Spinal cord (tissue), 10 donors: ENCODE measurements around the gene IQGAP3. TPM values are rescaled to one million over a fixed set of nuclear protein-coding genes. Genes with fewer than 3 reads are reported as not detected.
A peak's percentile ranks its signal among the peaks of the same experiment; 100 is the strongest.
"Not testable (repeated sequence)": the region's sequence is repeated elsewhere in the genome, so short reads cannot be mapped to it uniquely, and the experiment has no call there.

Source experiments
- DNase-seq, 6 donors: peaks; one replicate each; pipeline versions ENCODE4 v3.0.0 to v3.0.0-alpha.2; 2013 to 2015; ENCODE audit warnings: low spot score in 6 of 6, low read depth in 4 of 6
- H3K27ac ChIP-seq: one replicate; pipeline ENCODE4 v1.5.1; 2013; ENCODE audit warnings: low read depth, low read length, control low read depth
- H3K27me3 ChIP-seq: one replicate; pipeline ENCODE4 v1.6.1; 2013; ENCODE audit warnings: low read length; ENCODE audit not compliant: control insufficient read depth, insufficient read depth
- H3K36me3 ChIP-seq: one replicate; pipeline ENCODE4 v1.6.1; 2013; ENCODE audit warnings: low read length; ENCODE audit not compliant: control insufficient read depth, insufficient read depth
- H3K4me1 ChIP-seq: one replicate; pipeline ENCODE4 v1.6.1; 2013; ENCODE audit warnings: low read length; ENCODE audit not compliant: control insufficient read depth, insufficient read depth
- H3K4me3 ChIP-seq: one replicate; pipeline ENCODE4 v1.5.1; 2013; ENCODE audit warnings: low read depth, low read length, control low read depth
- H3K9me3 ChIP-seq: one replicate; pipeline ENCODE4 v1.6.1; 2013; ENCODE audit warnings: low read length; ENCODE audit not compliant: control insufficient read depth, insufficient read depth
- WGBS: methylation state at CpG from one replicate; pipeline ENCODE4 v1.1.5; 2013; ENCODE audit warnings: missing lambda C conversion rate; ENCODE audit not compliant: insufficient coverage; 5-methylcytosine and 5-hydroxymethylcytosine counted together
- polyA plus RNA-seq, 2 donors: library from polyadenylated mRNA; unstranded; fragments of 120-200 nt; gene quantifications; one replicate each; pipeline ENCODE4 v1.2.1, GENCODE V29; 2013; ENCODE audit not compliant: insufficient read length in 2 of 2
- total RNA-seq, 2 donors: library from RNA; depleted of rRNA in 1 of 2; stranded (reverse); fragments of 120-200 nt in 1 of 2; fragments of >200 nt in 1 of 2; gene quantifications; one replicate each; pipeline versions ENCODE4 v1.2.3 to v1.2.4, GENCODE V29; 2013 to 2014
- donor health status: healthy.

Gene IQGAP3
- total and polyA plus RNA-seq, 4 donors, result 4.9 to 10.4 (median 7.0) TPM

DNA sequence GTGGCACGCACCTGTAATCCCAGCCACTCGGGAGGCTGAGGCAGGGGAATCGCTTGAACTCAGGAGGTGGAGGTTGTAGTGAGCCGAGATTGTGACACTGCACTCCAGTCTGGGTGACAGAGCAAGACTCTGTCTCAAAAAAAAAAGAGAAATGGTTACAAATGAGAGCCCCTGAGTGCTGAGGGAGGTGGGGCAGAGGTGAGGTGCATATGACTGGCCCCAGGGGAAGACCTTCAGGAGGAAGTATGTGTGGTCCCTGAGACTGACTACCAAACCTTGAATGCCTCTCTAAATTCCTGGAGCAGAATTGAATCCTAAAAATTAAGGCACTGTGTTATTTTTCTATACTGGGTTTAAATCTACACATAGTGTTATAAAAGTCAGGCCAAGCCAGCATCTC, 35.0 kb upstream of the IQGAP3 start:
- not testable (repeated sequence) for DNase-seq, H3K9me3 ChIP-seq, H3K36me3 ChIP-seq, H3K4me1 ChIP-seq, H3K27ac ChIP-seq, H3K27me3 ChIP-seq, H3K4me3 ChIP-seq
- 92% methylated on average over 4 of the region's 4 CpGs for WGBS

DNA sequence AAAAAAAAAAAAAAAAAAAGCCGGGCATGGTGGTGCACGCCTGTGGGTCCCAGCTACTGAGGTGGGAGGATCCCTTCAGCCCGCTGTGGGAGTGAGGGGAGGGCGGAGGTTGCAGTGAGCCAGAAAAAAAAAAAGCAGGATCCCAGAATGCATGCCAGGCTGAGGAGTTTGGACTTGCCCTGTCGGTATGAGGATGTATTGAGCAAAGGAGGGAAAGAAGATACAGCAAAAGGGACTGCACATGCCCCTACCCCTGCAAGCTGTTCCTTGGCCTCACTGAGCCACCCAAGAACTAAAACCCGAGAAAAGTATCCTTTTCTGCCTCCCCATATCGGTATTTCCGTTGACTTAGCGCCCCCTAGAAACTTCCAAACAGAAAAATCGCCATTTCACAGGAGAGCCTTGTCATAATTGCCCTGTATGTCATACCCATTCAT, 30.2 kb upstream of the IQGAP3 start:
- Histone ChIP-seq H3K36me3 (peaks cover 10% of the 10 kb centered on the region), H3K27me3 (no peaks in the 10 kb centered on the region), H3K4me1 (peaks cover 22% of the 10 kb centered on the region), H3K9me3 (no peaks in the 10 kb centered on the region), H3K27ac (no peak overlapping the region), H3K4me3 (no peak overlapping the region)
- no peak for DNase-seq
- 34% methylated on average over 8 of the region's 10 CpGs for WGBS

DNA sequence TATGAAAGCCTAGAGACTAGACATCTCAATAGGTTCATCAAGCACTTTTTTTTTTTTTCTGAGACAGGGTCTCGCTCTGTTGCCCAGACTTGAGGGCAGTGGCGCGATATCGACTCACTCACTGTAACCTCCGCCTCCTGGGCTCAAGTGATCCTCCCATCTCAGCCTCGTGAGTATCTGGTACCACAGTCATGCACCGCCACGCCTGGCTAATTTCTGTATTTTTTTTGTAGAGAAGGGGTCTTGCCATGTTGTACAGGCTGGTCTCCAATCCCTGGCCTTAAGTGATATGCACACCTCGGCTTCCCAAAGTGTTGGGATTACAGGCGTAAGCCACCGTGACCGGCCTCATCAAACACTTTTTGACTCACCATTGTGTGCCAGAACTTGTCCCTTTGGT, 29.5 kb upstream of the IQGAP3 start:
- 52% methylated on average over 5 of the region's 12 CpGs for WGBS
- Histone ChIP-seq H3K36me3 (peaks cover 17% of the 10 kb centered on the region), H3K4me3 (peak overlapping the region; percentile 94), H3K9me3 (no peaks in the 10 kb centered on the region), H3K4me1 (peaks cover 22% of the 10 kb centered on the region), H3K27me3 (no peaks in the 10 kb centered on the region), H3K27ac (peak overlapping the region; percentile 91)
- no peak for DNase-seq

DNA sequence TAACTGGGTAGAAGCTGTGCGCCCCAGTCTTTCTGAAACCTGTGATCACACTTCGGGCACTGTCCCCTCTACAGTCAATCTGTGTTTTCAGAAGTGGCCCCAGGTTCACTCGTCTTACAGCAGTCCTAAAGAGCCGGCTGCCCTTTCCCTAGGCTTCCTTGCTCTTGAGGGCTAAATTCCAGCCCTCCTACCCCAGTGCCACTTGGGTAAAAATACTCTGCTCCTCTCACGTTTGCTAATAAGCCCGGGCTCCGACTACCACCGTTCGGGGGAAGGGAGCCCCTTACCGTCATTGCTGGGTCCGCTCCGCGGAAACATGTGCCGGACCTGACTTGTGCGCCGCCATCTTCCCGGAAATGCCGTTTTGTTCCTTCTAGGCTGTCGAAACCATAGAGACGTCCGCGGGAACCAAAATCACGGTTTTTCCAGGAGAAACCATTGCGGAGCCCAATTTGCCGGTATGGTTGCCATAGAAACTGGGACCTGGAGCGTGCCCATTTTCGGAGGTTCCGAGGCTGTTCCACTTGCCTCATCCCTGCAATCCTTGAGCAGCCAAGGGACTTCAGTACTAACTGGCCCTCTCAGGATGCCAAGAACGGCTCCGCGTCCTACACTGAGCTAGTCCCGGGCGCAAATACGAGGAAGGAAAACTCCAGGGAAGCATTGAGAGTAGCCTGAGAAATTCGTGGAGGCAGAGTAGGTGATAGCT, 28.9 kb upstream of the IQGAP3 start, which contains the start of gene GPATCH4:
Gene GPATCH4, minus strand, starts transcription at position 358 of the 709 bp plus-strand sequence.
- H3K4me3 ChIP-seq, result peak within 1 kb of the TSS; percentile 94
- peaks cover 22% of the 10 kb centered on the region for H3K4me1 ChIP-seq
- 0% methylated on average over 33 of the region's 35 CpGs for WGBS
- peak; percentile 83 to 98 (median 88) for DNase-seq
- peaks cover 23% of the 10 kb centered on the region for H3K36me3 ChIP-seq
- no peaks in the 10 kb centered on the region for H3K27me3 ChIP-seq
- H3K27ac ChIP-seq, result peak within 1 kb of the TSS; percentile 91
- no peaks in the 10 kb centered on the region for H3K9me3 ChIP-seq

DNA sequence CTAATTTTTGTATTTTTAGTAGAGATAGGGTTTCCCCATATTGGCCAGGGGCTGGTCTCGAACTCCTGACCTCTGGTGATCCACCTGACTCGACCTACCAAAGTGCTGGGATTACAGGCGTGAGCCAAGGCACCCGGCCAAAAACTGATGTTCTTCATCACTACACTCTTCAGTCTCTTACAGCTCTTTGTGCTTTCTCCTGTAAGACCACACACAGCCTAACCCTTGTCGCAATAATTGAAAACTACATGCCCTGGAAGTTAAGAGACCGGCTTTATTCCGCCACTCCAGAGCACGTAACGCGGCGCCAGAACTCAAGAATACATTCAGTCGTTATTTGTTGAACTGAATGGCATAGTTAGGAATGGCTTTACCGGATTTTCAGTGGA, 28.4 kb upstream of the IQGAP3 start:
- Histone ChIP-seq H3K9me3 (no peaks in the 10 kb centered on the region), H3K27me3 (no peaks in the 10 kb centered on the region), H3K4me3 (peak overlapping the region; percentile 94), H3K36me3 (peaks cover 28% of the 10 kb centered on the region), H3K27ac (no peak overlapping the region), H3K4me1 (peaks cover 24% of the 10 kb centered on the region)
- WGBS, result 4% methylated on average over 11 of the region's 13 CpGs
- no peak for DNase-seq

DNA sequence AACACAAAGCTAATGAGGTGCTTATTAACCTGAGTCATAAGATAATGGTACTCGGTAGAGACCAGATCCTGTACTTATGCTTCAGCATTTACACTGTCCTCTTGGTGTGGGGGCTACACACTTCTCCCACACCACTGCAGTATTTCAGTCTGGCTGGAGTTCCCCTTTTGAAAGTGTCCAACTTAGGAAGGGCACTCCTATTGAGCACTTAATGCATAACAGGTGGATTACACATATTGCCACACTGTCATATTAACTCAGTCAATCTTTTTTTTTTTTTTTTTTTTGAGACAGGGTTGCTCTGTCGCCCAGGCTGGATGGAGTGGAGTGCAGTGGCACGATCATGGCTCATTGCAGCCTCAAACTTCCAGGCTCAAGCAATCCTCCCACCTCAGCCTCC, 27.4 kb upstream of the IQGAP3 start:
- Histone ChIP-seq H3K4me1 (peaks cover 32% of the 10 kb centered on the region), H3K4me3 (no peak overlapping the region), H3K9me3 (no peaks in the 10 kb centered on the region), H3K27ac (no peak overlapping the region), H3K36me3 (peaks cover 37% of the 10 kb centered on the region), H3K27me3 (no peaks in the 10 kb centered on the region)
- no CpG with 5 or more reads among the region's 3 CpGs for WGBS
- no peak for DNase-seq

DNA sequence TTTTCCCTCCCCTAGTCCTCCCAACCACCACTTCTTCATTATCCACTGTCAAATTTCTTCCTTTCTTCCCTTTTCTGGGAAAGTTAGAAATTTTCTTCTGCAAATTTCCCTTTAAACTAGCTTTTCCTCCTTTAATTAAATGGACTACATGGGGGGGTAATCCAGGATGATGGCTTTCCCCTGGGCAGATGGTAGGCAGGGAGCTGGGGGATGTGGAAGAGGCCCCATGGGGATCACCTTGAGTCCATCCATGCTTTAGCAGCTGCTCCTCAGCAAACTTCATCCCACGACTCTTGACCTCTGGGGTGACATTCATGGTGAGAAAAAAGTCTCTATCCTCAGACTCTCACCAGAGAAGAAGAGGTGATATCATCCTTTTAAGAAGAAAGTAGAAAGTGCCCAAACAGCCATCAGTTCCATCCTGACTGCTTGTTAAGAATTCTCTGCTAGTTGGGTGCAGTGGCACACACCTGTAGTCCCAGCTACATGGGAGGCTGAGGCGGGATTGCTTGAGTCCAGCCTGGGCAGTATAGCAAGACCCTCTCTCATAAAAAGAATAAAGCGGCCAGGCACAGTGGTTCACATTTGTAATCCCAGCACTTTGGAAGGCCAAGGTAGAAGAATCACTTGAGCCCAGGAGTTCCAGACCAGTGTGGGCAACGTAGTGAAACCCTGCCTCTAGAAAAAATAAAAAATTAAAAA, 26.5 kb upstream of the IQGAP3 start:
- WGBS, result 100% methylated on average over 1 of the region's 4 CpGs
- Histone ChIP-seq H3K27ac (no peak overlapping the region), H3K4me1 (peaks cover 37% of the 10 kb centered on the region), H3K36me3 (peaks cover 38% of the 10 kb centered on the region), H3K9me3 (no peaks in the 10 kb centered on the region), H3K27me3 (no peaks in the 10 kb centered on the region), H3K4me3 (no peak overlapping the region)
- DNase-seq, result no peak

DNA sequence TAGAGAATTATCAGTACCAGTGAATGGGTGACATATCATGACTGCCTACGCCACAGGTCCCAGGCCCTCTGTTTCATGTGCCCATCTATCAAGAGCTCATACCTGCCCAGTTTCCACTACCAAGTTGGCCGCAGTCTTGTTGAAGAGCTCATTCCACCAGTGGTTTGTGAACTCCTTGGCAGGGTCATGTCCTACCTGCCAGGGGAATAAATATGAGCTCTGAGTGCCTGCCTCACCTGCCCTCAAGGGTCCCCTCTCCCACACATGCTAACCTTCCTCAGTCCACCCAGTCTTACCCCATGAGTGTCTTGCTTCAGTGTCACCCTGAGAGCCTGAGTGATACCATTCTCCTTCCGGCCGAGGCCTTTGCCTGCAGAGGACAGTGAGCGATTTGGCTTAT, 25.8 kb upstream of the IQGAP3 start:
- 97% methylated on average over 5 of the region's 5 CpGs for WGBS
- no peak for DNase-seq
- Histone ChIP-seq H3K27me3 (no peaks in the 10 kb centered on the region), H3K4me1 (peaks cover 45% of the 10 kb centered on the region), H3K36me3 (peaks cover 43% of the 10 kb centered on the region), H3K27ac (no peak overlapping the region), H3K4me3 (no peak overlapping the region), H3K9me3 (no peaks in the 10 kb centered on the region)

DNA sequence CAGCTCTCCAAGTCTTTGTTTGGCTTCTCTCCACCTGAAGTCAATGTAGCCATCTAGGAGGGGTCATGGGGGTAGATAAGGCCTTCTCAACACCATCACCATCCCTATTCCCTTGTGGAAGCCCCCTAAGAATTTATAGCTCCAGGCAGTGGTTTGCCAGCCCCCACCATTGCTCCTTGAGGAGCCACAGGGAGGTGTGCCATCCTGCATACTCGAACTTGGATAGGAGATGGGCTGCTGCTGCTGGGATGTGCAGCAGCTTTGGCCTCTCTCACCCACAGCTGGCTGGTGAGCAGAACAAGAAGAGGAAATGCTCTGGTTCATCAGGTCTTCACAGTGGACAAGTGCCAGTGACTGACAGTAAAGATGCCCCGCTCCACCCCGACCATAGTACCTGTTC, 24.1 kb upstream of the IQGAP3 start:
- Histone ChIP-seq H3K27me3 (no peaks in the 10 kb centered on the region), H3K4me3 (no peak overlapping the region), H3K27ac (no peak overlapping the region), H3K36me3 (peaks cover 48% of the 10 kb centered on the region), H3K9me3 (no peaks in the 10 kb centered on the region), H3K4me1 (peaks cover 45% of the 10 kb centered on the region)
- 90% methylated on average over 1 of the region's 3 CpGs for WGBS
- DNase-seq, result no peak

DNA sequence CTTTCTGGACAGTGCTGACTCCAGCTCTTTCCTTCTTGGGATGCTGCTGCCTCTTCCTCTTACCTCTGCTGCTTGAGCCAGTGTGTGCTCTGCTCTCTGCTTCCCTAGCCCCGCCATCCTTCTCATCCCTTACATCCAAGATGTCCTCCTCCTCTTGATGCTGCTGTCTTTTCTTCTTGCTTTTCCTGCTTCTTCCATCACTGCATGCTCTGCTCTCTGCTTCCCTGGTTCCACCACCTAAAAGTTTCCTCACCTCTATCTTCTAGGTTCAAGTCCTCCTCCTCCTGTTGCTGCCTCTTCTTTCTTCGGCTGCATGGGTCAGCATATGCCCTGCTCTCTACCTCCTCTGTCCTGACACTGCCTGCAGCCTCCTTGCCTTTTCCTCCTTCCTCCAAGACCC, 22.7 kb upstream of the IQGAP3 start:
- Histone ChIP-seq H3K27ac (peak overlapping the region; percentile 61), H3K27me3 (no peaks in the 10 kb centered on the region), H3K4me1 (peaks cover 36% of the 10 kb centered on the region), H3K9me3 (no peaks in the 10 kb centered on the region), H3K4me3 (no peak overlapping the region), H3K36me3 (peaks cover 48% of the 10 kb centered on the region)
- no peak for DNase-seq
- 89% methylated on average over 2 of the region's 2 CpGs for whole genome bisulfite sequencing
